C4-2B (cell line): Measurements from ENCODE around the gene SLC49A3.

ENCODE experiments used
- CTCF ChIP-seq: fragments of 450-650 bp; conservative IDR thresholded peaks from 2 replicates; pipeline ENCODE4 v1.5.1; 2017; ENCODE audit warnings: mild to moderate bottlenecking
- ZFX ChIP-seq: fragments of 450-650 bp; IDR thresholded peaks from 2 replicates; pipeline ENCODE4 v1.6.1; 2017

DNA sequence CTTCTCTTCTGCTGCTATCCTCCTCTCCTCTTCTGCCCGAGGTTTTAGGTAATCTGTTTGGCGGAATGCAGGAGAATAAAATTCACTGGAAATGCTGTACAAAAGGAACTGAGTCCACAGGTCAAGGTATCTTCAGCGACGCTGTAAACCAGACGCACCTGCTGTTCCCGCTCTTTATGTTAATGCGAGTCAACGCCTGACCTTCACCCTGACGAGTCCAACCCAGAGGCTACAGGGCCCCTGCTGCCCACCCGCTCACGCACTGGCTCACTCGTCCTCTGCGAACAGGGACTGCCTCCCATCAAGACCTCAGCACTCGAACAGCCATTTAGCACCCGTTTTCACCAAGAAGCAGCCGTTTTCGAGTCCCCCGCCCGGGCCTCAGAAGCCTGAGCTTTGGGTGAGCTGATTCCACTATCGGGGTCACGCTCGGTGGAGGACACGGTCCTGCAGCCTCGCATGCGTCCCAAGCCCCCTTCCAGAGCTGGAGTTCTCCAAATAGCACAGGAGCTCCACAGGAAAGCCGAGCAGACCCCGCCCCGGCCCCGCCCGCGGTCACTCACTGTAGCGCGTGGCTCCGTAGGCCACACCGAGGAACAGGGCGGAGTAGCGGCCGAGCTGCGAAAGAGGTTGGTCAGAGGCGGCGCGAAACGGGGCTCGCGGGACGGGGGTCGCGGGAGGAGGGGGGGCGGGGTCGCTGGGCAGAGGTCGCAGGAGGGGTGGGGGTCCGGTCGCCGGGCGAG lies 15.4 kb downstream of the SLC49A3 start:
- TF ChIP-seq CTCF (no peak), ZFX (peak; percentile 45; the same call in 1 of the 2 replicates)
